A549 (cell line): Measurements from ENCODE around the gene KCNC2. TPM values are rescaled to one million over a fixed set of nuclear protein-coding genes. Genes with fewer than 3 reads are reported as not detected.
"Not testable (repeated sequence)": the region's sequence is repeated elsewhere in the genome, so short reads cannot be mapped to it uniquely, and the experiment has no call there.

ENCODE experiments used
- ATAC-seq, 2 experiments: fragments of 200-7000 bp in 1 of 2; fragments of >200 bp in 1 of 2; cut with Nextera tagmentation in 1 of 2; cut with Tn5 transposase in 1 of 2; 3 replicates each; pipeline versions ENCODE4 v1.8.0 to v1.9.1; 2018 to 2020; ENCODE audit warnings: mild to moderate bottlenecking in 1 of 2, moderate library complexity in 1 of 2
- CTCF ChIA-PET: fragments of 300-600 bp; sonication (Branson Sonifier 250); formaldehyde crosslinking; extraction: SDS; loops from one replicate; lab custom pipeline; 2021; ENCODE audit warnings: antibody characterized with exemption, inconsistent platforms; lab: Yijun Ruan, JAX
- POLR2A ChIA-PET: fragments of 350-600 bp; formaldehyde crosslinking; extraction: SDS; loops from one replicate; lab custom pipeline; 2021; ENCODE audit warnings: antibody characterized with exemption, inconsistent platforms; lab: Yijun Ruan, JAX
- DNase-seq, 2 experiments: peaks; one replicate each; pipeline versions ENCODE4 v3.0.0 to v3.0.0-alpha.2; 2011 to 2016; ENCODE audit warnings: low read depth in 1 of 2, low spot score in 1 of 2
- FAIRE-seq: peaks from 2 replicates; lab custom pipeline; 2011; peaks lifted over from hg19 to GRCh38; lab: Jason Lieb, UNC
- H3K27ac ChIP-seq, 2 experiments: fragments of >200 bp; sonication (Bioruptor Twin); formaldehyde crosslinking; 3 replicates each; pipeline ENCODE4 v1.5.1; 2016 to 2017
- H3K4me1 ChIP-seq: fragments of >200 bp; sonication (Bioruptor Twin); formaldehyde crosslinking; 3 replicates; pipeline ENCODE4 v1.6.1; 2016
- H3K4me2 ChIP-seq: fragments of >200 bp; sonication (Bioruptor Twin); formaldehyde crosslinking; 3 replicates; pipeline ENCODE4 v1.6.1; 2016
- H3K4me3 ChIP-seq: fragments of >200 bp; sonication (Bioruptor Twin); formaldehyde crosslinking; 3 replicates; pipeline ENCODE4 v1.5.1; 2016
- H3K9me3 ChIP-seq: fragments of >200 bp; sonication (Bioruptor Twin); formaldehyde crosslinking; 3 replicates; pipeline ENCODE4 v1.6.1; 2016
- EHMT2 ChIP-seq: fragments of 200-600 bp; sonication (generic); IDR thresholded peaks from 2 replicates; pipeline ENCODE4 v1.6.1; 2016; ENCODE audit warnings: antibody characterized with exemption, low read depth, mild to moderate bottlenecking, moderate library complexity
- ESRRA ChIP-seq: fragments of 150-350 bp; IDR thresholded peaks from 2 replicates; pipeline ENCODE4 v1.6.1; 2014; ENCODE audit warnings: mild to moderate bottlenecking, low read length, borderline replicate concordance
- GATA3 ChIP-seq: IDR thresholded peaks from 2 replicates; pipeline ENCODE4 v1.6.1; 2012; ENCODE audit warnings: borderline replicate concordance
- HOXB5 ChIP-seq: fragments of 250-450 bp; sonication (Bioruptor Pico); IDR thresholded peaks from 2 replicates; pipeline ENCODE4 v1.5.0; 2020; ENCODE audit warnings: mild to moderate bottlenecking, moderate library complexity
- KDM1A ChIP-seq: fragments of 200-600 bp; sonication (generic); IDR thresholded peaks from 2 replicates; pipeline ENCODE4 v1.6.1; 2016; ENCODE audit warnings: low read depth, mild to moderate bottlenecking
- KDM5A ChIP-seq: fragments of 200-600 bp; sonication (generic); IDR thresholded peaks from 2 replicates; pipeline ENCODE4 v1.6.1; 2016; ENCODE audit warnings: antibody characterized with exemption, mild to moderate bottlenecking
- MAFK ChIP-seq: fragments of 450-650 bp; IDR thresholded peaks from 2 replicates; pipeline ENCODE4 v1.6.1; 2014; ENCODE audit not compliant: partially characterized antibody
- MYC ChIP-seq: IDR thresholded peaks from 2 replicates; pipeline ENCODE4 v1.6.1; 2012; ENCODE audit warnings: mild to moderate bottlenecking, inconsistent platforms, low read length, improper control_type of control experiment, borderline replicate concordance
- NPAS2 ChIP-seq: fragments of 250-450 bp; sonication (Bioruptor Pico); IDR thresholded peaks from 2 replicates; pipeline ENCODE4 v1.8.0; 2022; ENCODE audit warnings: mild to moderate bottlenecking, moderate library complexity, borderline replicate concordance
- POLR2AphosphoS2 ChIP-seq: conservative IDR thresholded peaks from 2 replicates; pipeline ENCODE4 v1.6.1; 2012; ENCODE audit warnings: low read length, improper control_type of control experiment, inconsistent platforms
- RAD21 ChIP-seq, 2 experiments: fragments of >200 bp in 1 of 2; sonication (Bioruptor Twin) in 1 of 2; formaldehyde crosslinking in 1 of 2; IDR thresholded peaks in 1 of 2; conservative IDR thresholded peaks in 1 of 2; 2 replicates in 1 of 2; 3 replicates in 1 of 2; pipeline ENCODE4 v1.6.1; 2012 to 2018; ENCODE audit warnings: inconsistent platforms in 1 of 2
- RCOR1 ChIP-seq: fragments of 150-350 bp; IDR thresholded peaks from 2 replicates; pipeline ENCODE4 v1.6.1; 2014; ENCODE audit warnings: antibody characterized with exemption, low read length, low read depth
- RFX5 ChIP-seq: fragments of 450-650 bp; IDR thresholded peaks from 2 replicates; pipeline ENCODE4 v1.7.1; 2014; ENCODE audit warnings: antibody characterized with exemption, mild to moderate bottlenecking, moderate library complexity
- SREBF2 ChIP-seq: fragments of 450-650 bp; IDR thresholded peaks from 2 replicates; pipeline ENCODE4 v1.6.1; 2014; ENCODE audit warnings: mild to moderate bottlenecking, moderate library complexity
- TP53 ChIP-seq: fragments of 250-450 bp; sonication (Bioruptor Pico); IDR thresholded peaks from 2 replicates; pipeline ENCODE4 v1.5.0; 2021; ENCODE audit warnings: mild to moderate bottlenecking, moderate library complexity
- ZC3H11A ChIP-seq: fragments of 450-650 bp; IDR thresholded peaks from 2 replicates; pipeline ENCODE4 v1.6.1; 2014; ENCODE audit warnings: antibody characterized with exemption, mild to moderate bottlenecking
- ZSCAN20 ChIP-seq: fragments of 250-450 bp; sonication (Bioruptor Pico); IDR thresholded peaks from 2 replicates; pipeline ENCODE4 v1.8.0; 2022; ENCODE audit warnings: mild to moderate bottlenecking, moderate library complexity
- WGBS: methylation state at CpG from one replicate; pipeline ENCODE4 v1.1.6; 2017; ENCODE audit errors: missing lambda C conversion rate; 5-methylcytosine and 5-hydroxymethylcytosine counted together
- polyA plus RNA-seq, 4 experiments: library from polyadenylated mRNA; depleted of rRNA in 3 of 4; stranded (reverse); fragments of >200 nt; fragmentation: RNase III in 1 of 4; extraction: RNeasy Plus Mini Kit Qiagen cat#74134 plus additional on column Dnase treatment in 1 of 4; gene quantifications; 2 replicates in 3 of 4; 3 replicates in 1 of 4; pipeline ENCODE4 v1.2.3, GENCODE V29; 2011 to 2017
- TF ChIP-seq, protein P1 (sequence below): IDR thresholded peaks from 2 replicates; pipeline ENCODE4 v1.6.1; 2012; ENCODE audit warnings: low read depth, borderline replicate concordance

The KCNC2 gene
- polyA plus RNA-seq, 2 of the 4 experiments (the other 2 are of a cell fraction) = not detected

- DNase-seq (no peak), ATAC-seq (no peak), FAIRE-seq (no peak)
- POLR2A ChIA-PET = no interaction called here
- 66% methylated on average over 9 of the region's 9 CpGs for WGBS
- CTCF ChIA-PET = interaction anchor here (0.8 kb wide), 1 partner anchor 142 kb away, joined by 3 read pairs; the partner anchor contains the start of gene GLIPR1L1
- Histone ChIP-seq H3K4me1 (no peaks in the 10 kb centered on the region; the same call in 2 of the 3 replicates), H3K9me3 (no peaks in the 10 kb centered on the region), H3K4me3 (no peak overlapping the region), H3K27ac (no peak overlapping the region), H3K4me2 (no peak overlapping the region)
- TF ChIP-seq HOXB5 = no peak
Observed at GRCh38 chr12:75192196-75192595, 17.4 kb downstream of the KCNC2 start.

GRCh38 chr12:75190846-75191245 lies 18.8 kb downstream of the KCNC2 start:
- ChIA-PET POLR2A (no interaction called here), CTCF (no interaction called here)
- H3K9me3 ChIP-seq = no peaks in the 10 kb centered on the region
- H3K4me3 ChIP-seq = no peak overlapping the region
- H3K4me2 ChIP-seq = no peak overlapping the region
- FAIRE-seq (no peak), ATAC-seq (no peak), DNase-seq (no peak)
- H3K27ac ChIP-seq = no peak overlapping the region
- TF ChIP-seq MYC (no peak), RCOR1 (no peak), ESRRA (no peak), POLR2AphosphoS2 (no peak), GATA3 (no peak), KDM5A (no peak), NPAS2 (CRISPR knock-in tag) (no peak), EHMT2 (no peak)
- TF ChIP-seq, protein P1, sequence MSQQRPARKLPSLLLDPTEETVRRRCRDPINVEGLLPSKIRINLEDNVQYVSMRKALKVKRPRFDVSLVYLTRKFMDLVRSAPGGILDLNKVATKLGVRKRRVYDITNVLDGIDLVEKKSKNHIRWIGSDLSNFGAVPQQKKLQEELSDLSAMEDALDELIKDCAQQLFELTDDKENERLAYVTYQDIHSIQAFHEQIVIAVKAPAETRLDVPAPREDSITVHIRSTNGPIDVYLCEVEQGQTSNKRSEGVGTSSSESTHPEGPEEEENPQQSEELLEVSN = no peak
- H3K4me1 ChIP-seq = no peaks in the 10 kb centered on the region

DNA sequence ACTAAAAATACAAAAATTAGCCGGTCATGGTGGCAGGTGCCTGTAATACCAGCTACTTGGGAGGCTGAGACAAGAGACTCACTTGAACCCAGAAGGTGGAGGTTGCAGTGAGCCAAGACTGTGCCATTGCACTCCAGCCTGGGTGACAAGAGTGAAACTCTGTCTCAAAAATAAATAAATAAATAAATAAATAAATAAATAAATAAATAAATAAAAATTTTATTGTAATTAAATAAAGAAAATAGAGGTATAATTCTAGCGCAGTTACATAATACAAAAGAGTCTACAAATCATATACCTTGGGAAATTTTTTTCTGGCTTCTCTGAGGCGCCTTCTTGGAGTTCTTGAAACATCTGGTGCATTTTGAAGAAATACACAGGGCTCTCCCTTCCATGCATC lies 23.8 kb downstream of the KCNC2 start:
- H3K4me3 ChIP-seq, POLR2A ChIA-PET, CTCF ChIA-PET, H3K27ac ChIP-seq, DNase-seq, ATAC-seq, H3K9me3 ChIP-seq, H3K4me1 ChIP-seq, H3K4me2 ChIP-seq, FAIRE-seq: not testable (repeated sequence)
- TF ChIP-seq ZC3H11A = peak; percentile 41
- 54% methylated on average over 3 of the region's 3 CpGs for WGBS

- ATAC-seq (no peak), DNase-seq (no peak), FAIRE-seq (no peak)
- Histone ChIP-seq H3K27ac (no peak overlapping the region), H3K9me3 (no peaks in the 10 kb centered on the region), H3K4me2 (no peak overlapping the region), H3K4me3 (no peak overlapping the region), H3K4me1 (no peaks in the 10 kb centered on the region)
- ChIA-PET CTCF (no interaction called here), POLR2A (no interaction called here)
- TF ChIP-seq RFX5 (no peak), ZSCAN20 (CRISPR knock-in tag) (no peak), KDM1A (no peak), TP53 (CRISPR knock-in tag) (no peak), SREBF2 (no peak)
Observed at GRCh38 chr12:75184516-75184915, 25.1 kb downstream of the KCNC2 start.

DNA sequence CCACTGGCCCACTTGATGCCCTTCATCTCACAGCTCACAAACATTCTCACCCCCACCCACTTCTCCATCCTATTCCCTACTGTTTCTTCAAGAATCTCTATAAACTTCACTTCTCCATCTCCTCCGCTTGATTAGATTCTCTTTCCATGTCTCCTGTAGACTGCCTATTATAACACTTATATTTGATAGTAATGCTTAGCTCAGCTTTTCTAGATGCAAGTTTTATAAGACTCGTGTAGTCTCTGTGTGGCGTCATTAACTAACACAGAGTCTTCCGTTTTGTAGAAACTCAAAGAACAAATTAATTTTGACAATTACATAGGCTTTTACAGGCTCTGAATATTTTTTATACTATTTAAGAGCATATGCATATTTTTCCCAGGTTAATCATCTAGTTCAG lies 25.7 kb downstream of the KCNC2 start:
- ATAC-seq (no peak), DNase-seq (no peak), FAIRE-seq (no peak)
- TF ChIP-seq HOXB5 (no peak), MAFK (peak; percentile 77), KDM1A (no peak), RAD21 (conservative IDR thresholded peaks at IDR 0.05 in 1 of 2, IDR thresholded peaks at IDR 0.05 in 1 of 2) (no peak)
- H3K4me2 ChIP-seq = no peak overlapping the region
- H3K4me1 ChIP-seq = no peaks in the 10 kb centered on the region
- WGBS = 79% methylated on average over 4 of the region's 4 CpGs
- H3K9me3 ChIP-seq = no peaks in the 10 kb centered on the region
- H3K27ac ChIP-seq = no peak overlapping the region
- CTCF ChIA-PET = no interaction called here
- POLR2A ChIA-PET = no interaction called here
- H3K4me3 ChIP-seq = no peak overlapping the region
